Left ventricle myocardium inferior (tissue), 1 donor: ENCODE measurements around the gene PTGER2. TPM values are rescaled to one million over a fixed set of nuclear protein-coding genes. Genes with fewer than 3 reads are reported as not detected.

ENCODE experiments used
- DNase-seq: peaks from one replicate; pipeline ENCODE4 v3.0.0-alpha.2; 2020
- H3K27ac ChIP-seq: fragments of 200-600 bp; replicated peaks from 2 replicates; pipeline ENCODE4 v1.8.0; 2021
- H3K27me3 ChIP-seq: fragments of 200-600 bp; 2 replicates; pipeline ENCODE4 v1.8.0; 2021; ENCODE audit warnings: low read depth
- H3K36me3 ChIP-seq: fragments of 200-600 bp; 2 replicates; pipeline ENCODE4 v1.8.0; 2021
- H3K4me1 ChIP-seq: fragments of 200-600 bp; 2 replicates; pipeline ENCODE4 v1.8.0; 2021
- H3K4me3 ChIP-seq: fragments of 200-600 bp; 2 replicates; pipeline ENCODE4 v1.8.0; 2021; ENCODE audit warnings: mild to moderate bottlenecking, moderate library complexity
- H3K9me3 ChIP-seq: fragments of 200-600 bp; replicated peaks from 2 replicates; pipeline ENCODE4 v1.8.0; 2021
- intact Hi-C: fragments of 100-400 bp; cut with micrococcal nuclease; formaldehyde crosslinking; loops from one replicate; pipeline ENCODE4 v1.11.0; 2022
- total RNA-seq: library from RNA; stranded (reverse); fragmentation: NEBNext Ultra II Directional; extraction: Animal tissue kit (Norgen Biotek cat#: 25700); gene quantifications from one replicate; pipeline ENCODE4 v1.2.1, GENCODE V29; 2021
- TF ChIP-seq, protein P1 (sequence below): fragments of 200-600 bp; IDR thresholded peaks from 2 replicates; pipeline ENCODE4 v1.8.0; 2021; ENCODE audit warnings: antibody characterized with exemption, mild to moderate bottlenecking, borderline replicate concordance
- donor health status: DM: no; HTN: yes; CAD: no; lungs with severe emphysema.

PTGER2 gene
- total RNA-seq, 1 donor from 2014 or later, result 0.60 TPM

DNA sequence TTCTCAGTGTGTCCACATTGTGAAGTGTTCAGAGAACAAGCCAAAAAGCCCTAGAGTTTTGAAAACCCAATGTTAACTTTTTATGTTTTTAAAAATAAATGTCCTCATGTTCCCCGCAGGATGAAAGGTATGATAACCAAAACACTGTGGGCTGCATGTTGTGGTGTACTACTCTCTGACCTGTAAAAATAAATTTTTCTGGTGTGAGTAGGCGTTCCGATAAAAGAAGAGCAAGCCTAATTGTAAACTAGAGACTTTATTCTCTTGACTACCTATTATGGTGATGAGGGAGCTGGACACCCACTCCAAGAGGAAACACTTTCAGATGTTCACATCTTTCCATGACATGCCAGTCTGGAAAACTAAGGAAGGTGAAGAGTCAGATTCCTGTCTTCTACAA, 18.2 kb downstream of the PTGER2 start:
- DNase-seq, result no peak
- intact Hi-C loops, result no loop called here
- Histone ChIP-seq H3K27ac (no peak overlapping the region), H3K36me3 (no peaks in the 10 kb centered on the region), H3K4me3 (no peak overlapping the region), H3K9me3 (no peaks in the 10 kb centered on the region), H3K4me1 (no peaks in the 10 kb centered on the region), H3K27me3 (peaks cover 7% of the 10 kb centered on the region)
- TF ChIP-seq, protein P1, sequence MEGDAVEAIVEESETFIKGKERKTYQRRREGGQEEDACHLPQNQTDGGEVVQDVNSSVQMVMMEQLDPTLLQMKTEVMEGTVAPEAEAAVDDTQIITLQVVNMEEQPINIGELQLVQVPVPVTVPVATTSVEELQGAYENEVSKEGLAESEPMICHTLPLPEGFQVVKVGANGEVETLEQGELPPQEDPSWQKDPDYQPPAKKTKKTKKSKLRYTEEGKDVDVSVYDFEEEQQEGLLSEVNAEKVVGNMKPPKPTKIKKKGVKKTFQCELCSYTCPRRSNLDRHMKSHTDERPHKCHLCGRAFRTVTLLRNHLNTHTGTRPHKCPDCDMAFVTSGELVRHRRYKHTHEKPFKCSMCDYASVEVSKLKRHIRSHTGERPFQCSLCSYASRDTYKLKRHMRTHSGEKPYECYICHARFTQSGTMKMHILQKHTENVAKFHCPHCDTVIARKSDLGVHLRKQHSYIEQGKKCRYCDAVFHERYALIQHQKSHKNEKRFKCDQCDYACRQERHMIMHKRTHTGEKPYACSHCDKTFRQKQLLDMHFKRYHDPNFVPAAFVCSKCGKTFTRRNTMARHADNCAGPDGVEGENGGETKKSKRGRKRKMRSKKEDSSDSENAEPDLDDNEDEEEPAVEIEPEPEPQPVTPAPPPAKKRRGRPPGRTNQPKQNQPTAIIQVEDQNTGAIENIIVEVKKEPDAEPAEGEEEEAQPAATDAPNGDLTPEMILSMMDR, result no peak

DNA sequence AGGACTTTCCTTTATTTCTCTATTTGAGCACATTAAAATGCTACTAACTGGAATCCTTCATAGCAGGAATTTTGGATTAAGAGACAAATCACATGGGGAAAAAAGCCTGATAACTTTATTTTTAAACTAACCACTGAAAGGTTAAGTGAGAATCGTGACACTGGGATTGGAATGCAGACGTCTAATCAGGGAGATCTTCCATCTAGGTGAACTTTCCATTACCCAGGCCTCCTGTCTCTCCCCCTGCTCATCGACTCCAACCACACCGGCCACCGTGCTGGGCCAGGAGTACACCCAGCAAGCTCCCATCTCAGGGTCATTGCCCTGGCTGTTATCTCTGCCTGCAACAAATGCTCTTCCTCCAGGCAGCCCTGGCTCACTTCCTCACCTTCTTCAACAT, 19.0 kb downstream of the PTGER2 start:
- intact Hi-C loops, result no loop called here
- Histone ChIP-seq H3K36me3 (no peaks in the 10 kb centered on the region), H3K27ac (no peak overlapping the region), H3K27me3 (peaks cover 7% of the 10 kb centered on the region), H3K4me1 (peaks cover 3% of the 10 kb centered on the region), H3K4me3 (no peak overlapping the region), H3K9me3 (no peaks in the 10 kb centered on the region)
- no peak for DNase-seq
- TF ChIP-seq, protein P1, result no peak

DNA sequence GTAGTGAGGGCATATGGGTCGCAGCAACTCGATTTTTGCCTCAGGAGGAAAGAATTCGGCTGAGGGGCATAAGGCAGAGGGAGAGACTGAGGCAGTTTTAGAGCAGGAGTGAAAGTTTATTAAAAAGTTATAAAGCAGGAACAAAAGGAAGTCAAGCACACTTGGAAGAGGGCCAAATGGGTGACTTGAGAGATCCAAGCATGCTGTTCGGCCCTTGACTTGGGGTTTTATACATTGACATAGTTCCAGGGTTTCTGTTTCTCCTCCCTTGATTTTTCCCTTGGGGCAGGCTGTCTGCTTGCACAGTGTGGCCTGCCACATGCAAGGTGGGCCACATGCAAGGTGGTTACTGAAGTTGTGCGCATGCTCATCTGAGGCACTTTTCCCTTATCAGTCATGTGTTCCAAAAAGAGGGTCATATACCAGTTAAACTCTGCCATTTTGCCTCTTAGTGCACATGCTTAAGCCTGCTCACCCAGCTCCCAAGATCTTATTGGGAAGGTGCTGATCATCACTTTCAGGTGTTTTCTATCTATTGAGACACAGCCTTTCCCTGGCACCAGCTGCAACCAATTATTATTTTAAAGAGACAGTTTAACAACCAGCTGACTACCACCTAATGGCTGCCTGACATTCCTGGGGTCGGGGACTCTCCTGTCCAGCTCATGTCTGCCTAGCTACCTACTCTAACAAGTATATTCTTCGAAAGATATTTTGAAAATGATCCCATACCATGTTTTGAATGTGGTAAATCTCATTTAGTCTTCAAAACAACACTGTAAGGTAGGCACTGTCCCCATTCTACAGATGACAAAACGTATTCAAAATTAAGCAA, 19.9 kb downstream of the PTGER2 start:
- H3K27ac ChIP-seq, result no peak overlapping the region
- DNase-seq, result no peak
- H3K4me3 ChIP-seq, result no peak overlapping the region
- peaks cover 7% of the 10 kb centered on the region for H3K27me3 ChIP-seq
- TF ChIP-seq, protein P1, result no peak
- H3K4me1 ChIP-seq, result peaks cover 7% of the 10 kb centered on the region
- intact Hi-C loops, result no loop called here
- H3K9me3 ChIP-seq, result no peaks in the 10 kb centered on the region
- H3K36me3 ChIP-seq, result no peaks in the 10 kb centered on the region

DNA sequence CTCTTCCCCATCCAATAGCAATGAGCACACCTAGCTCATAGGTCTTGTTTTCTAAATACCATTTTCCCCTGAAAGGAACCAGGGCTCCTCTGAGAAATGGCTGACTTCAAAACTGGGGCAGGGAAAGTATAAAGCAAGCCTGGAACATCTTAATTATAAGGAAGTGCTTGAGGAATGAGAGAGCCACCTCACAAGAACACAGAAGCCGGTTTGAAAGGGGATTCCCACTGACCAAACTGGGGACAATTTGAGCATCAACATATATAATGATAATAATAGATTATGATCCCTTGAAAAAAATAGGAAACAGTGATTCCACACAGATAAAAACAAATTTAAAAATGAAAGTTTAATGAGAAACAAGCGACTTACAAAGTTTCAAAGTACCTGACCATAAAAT, 22.1 kb downstream of the PTGER2 start:
- Histone ChIP-seq H3K4me1 (peaks cover 7% of the 10 kb centered on the region), H3K27ac (no peak overlapping the region), H3K36me3 (no peaks in the 10 kb centered on the region), H3K4me3 (no peak overlapping the region), H3K27me3 (peaks cover 7% of the 10 kb centered on the region), H3K9me3 (no peaks in the 10 kb centered on the region)
- TF ChIP-seq, protein P1, result no peak
- no peak for DNase-seq
- intact Hi-C loops, result no loop called here

DNA sequence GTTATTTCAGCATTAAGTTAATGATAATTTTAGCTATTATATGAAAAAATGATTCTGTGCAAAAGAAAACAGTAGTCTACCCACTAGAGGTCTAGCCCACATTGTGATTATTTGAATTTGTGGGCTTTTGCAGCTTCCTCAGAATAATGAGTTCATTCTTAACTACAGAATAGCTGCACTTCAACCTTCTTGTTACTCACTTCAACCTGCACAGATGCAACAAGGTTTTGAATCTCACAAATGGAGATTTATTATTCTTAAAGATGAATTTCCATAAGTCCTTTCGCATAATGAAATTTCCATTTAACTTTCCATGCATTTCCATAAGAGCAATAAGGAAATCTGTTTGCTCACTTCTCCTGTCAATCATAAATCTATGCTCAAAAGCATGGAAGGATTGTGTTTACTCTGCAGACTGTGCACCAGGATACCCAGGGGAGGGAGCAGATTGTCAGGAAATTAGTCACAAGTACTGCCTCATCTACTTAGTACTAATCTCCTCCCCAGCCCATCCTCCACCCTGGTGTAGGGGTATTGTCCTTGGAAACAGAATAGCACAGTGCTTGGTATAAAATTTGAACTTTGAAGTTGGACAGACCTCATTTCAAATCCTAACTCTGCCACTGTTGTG, 24.1 kb downstream of the PTGER2 start:
- TF ChIP-seq, protein P1, result no peak
- Histone ChIP-seq H3K4me1 (peaks cover 7% of the 10 kb centered on the region), H3K36me3 (no peaks in the 10 kb centered on the region), H3K4me3 (no peak overlapping the region), H3K27me3 (peaks cover 7% of the 10 kb centered on the region), H3K27ac (no peak overlapping the region), H3K9me3 (no peaks in the 10 kb centered on the region)
- intact Hi-C loops, result no loop called here
- DNase-seq, result no peak
